Stimulated activated CD4-positive, alpha-beta T cell treated with anti-CD3 and anti-CD28 coated beads, Interleukin-1b, Interleukin-23, amount 100 ng/mL, for 24 hours (primary cell): ENCODE data around the gene RNF217.

Experiments
- DNase-seq, 4 experiments: peaks; one replicate each; pipeline ENCODE4 v3.0.0-alpha.2; 2020; ENCODE audit warnings: low read depth in 4 of 4, low spot score in 1 of 4

The RNF217 gene

GRCh38 chr6:124987999-124988591, 25.9 kb downstream of the RNF217 start:
- DNase-seq: no peak

GRCh38 chr6:124989136-124989983, 27.1 kb downstream of the RNF217 start:
- DNase-seq: no peak

GRCh38 chr6:124990988-124991387, 28.8 kb downstream of the RNF217 start:
- no peak for DNase-seq

- no peak for DNase-seq
These were observed 29.6 kb downstream of the RNF217 start for GRCh38 chr6:124991764-124992295.

GRCh38 chr6:124993327-124993726, 31.1 kb downstream of the RNF217 start:
- no peak for DNase-seq

- DNase-seq: no peak
These were observed 32.4 kb downstream of the RNF217 start for GRCh38 chr6:124994648-124995047.

GRCh38 chr6:124995131-124995530, 32.9 kb downstream of the RNF217 start:
- DNase-seq: no peak

GRCh38 chr6:124995645-124996325, 33.5 kb downstream of the RNF217 start:
- no peak for DNase-seq

GRCh38 chr6:124996411-124996810, 34.2 kb downstream of the RNF217 start:
- no peak for DNase-seq

- DNase-seq: no peak
These were observed 35.1 kb downstream of the RNF217 start for GRCh38 chr6:124997196-124997875.

GRCh38 chr6:124999105-124999764, 37.0 kb downstream of the RNF217 start:
- no peak for DNase-seq

GRCh38 chr6:125001684-125002405, 39.6 kb downstream of the RNF217 start:
- no peak for DNase-seq

- DNase-seq: no peak
These were observed 40.1 kb downstream of the RNF217 start for GRCh38 chr6:125002406-125002741.

GRCh38 chr6:125003070-125003469, 40.8 kb downstream of the RNF217 start:
- DNase-seq: no peak

GRCh38 chr6:125004198-125004597, 42.0 kb downstream of the RNF217 start:
- DNase-seq: no peak

GRCh38 chr6:125004797-125005595, 42.8 kb downstream of the RNF217 start:
- DNase-seq: no peak

- DNase-seq: no peak
These were observed 46.0 kb downstream of the RNF217 start for GRCh38 chr6:125008261-125008703.

GRCh38 chr6:125008957-125009356, 46.7 kb downstream of the RNF217 start:
- no peak for DNase-seq

GRCh38 chr6:125009578-125009977, 47.3 kb downstream of the RNF217 start:
- no peak for DNase-seq
